ENCODE data around the gene CES5A.
"Not testable (repeated sequence)": the region's sequence is repeated elsewhere in the genome, so short reads cannot be mapped to it uniquely, and the experiment has no call there.

CES5A gene

GRCh38 chr16:55868137-55868536 lies 7.0 kb downstream of the CES5A start:
- no peak for TF ChIP-seq CTCF (IDR thresholded peaks at IDR 0.05; ENCODE audit: control insufficient read depth, insufficient read depth, low read depth, low read length, missing control alignments)
- DNase-seq (ENCODE audit: low read depth): no peak
- H3K4me3 ChIP-seq (ENCODE audit: control insufficient read depth, low read depth, low read length): no peak overlapping the region

DNA sequence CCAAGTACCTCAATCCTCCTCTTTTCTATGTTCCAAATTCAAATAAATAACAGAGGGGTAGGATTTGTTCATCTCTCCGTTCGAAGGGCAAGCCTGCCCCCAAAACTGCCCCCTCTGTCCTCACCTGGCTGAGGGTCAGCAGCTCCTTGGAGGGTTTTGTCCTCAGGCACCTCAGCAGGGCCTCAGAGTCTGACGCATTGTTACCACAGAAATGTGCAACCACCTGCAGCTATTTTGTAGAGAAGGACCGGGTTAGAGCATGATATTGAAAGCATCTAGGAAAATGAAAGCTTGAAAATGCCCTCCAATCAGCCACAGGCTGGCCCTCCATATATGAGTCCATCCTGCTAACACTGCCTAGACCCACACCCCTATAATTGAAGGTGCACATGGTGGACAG lies 13.9 kb downstream of the CES5A start:
- no peak for TF ChIP-seq CTCF (IDR thresholded peaks at IDR 0.05; ENCODE audit: control insufficient read depth, insufficient read depth, low read depth, low read length, missing control alignments)
- DNase-seq (ENCODE audit: low read depth): no peak
- no peak overlapping the region for H3K4me3 ChIP-seq (ENCODE audit: control insufficient read depth, low read depth, low read length)

DNA sequence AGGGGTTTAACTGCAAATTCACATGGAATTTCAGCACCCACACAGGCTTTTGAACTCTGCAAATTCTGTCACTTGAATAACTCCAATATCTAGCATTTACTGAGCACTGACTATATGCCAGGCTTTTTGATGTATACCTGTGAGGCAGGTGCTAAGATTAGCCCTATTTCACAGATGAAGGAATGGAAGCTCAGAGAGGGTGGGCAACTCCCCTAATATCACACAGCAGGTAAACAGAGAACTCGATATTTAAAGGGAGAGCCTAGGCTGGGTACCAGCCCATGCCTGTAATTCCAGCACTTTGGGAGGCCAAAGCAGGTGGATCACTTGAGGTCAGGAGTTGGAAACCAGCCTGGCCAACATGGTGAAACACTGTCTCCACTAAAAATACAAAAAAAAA lies 17.5 kb downstream of the CES5A start:
- not testable (repeated sequence) for H3K4me3 ChIP-seq (ENCODE audit: control insufficient read depth, low read depth, low read length); DNase-seq (ENCODE audit: low read depth)

DNA sequence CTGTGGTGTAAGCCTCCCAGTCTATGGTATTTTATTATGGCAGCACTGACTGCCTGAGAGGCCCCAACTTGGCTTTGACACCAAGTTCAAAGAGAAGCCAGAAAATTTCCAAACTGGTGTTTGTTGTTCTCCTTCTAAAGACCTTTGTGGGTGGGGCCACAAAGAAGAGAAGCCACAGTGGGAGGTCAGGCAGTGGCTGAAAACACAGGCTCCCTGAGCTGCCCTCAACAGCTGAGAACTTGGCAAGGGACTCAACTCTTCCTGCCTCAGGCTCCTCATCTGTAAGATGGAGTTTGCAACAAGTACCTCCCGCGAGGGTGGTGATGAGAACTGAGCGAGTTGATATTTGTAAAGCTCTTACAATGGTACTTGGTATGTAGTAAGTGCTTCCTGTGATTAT lies 18.2 kb downstream of the CES5A start:
- no peak for DNase-seq (ENCODE audit: low read depth)
- no peak overlapping the region for H3K4me3 ChIP-seq (ENCODE audit: control insufficient read depth, low read depth, low read length)
- no peak for TF ChIP-seq CTCF (IDR thresholded peaks at IDR 0.05; ENCODE audit: control insufficient read depth, insufficient read depth, low read depth, low read length, missing control alignments)

GRCh38 chr16:55853114-55853513 lies 22.1 kb downstream of the CES5A start:
- H3K4me3 ChIP-seq (ENCODE audit: control insufficient read depth, low read depth, low read length): no peak overlapping the region
- no peak for TF ChIP-seq CTCF (IDR thresholded peaks at IDR 0.05; ENCODE audit: control insufficient read depth, insufficient read depth, low read depth, low read length, missing control alignments)
- peak; percentile 3 for DNase-seq (ENCODE audit: low read depth)

DNA sequence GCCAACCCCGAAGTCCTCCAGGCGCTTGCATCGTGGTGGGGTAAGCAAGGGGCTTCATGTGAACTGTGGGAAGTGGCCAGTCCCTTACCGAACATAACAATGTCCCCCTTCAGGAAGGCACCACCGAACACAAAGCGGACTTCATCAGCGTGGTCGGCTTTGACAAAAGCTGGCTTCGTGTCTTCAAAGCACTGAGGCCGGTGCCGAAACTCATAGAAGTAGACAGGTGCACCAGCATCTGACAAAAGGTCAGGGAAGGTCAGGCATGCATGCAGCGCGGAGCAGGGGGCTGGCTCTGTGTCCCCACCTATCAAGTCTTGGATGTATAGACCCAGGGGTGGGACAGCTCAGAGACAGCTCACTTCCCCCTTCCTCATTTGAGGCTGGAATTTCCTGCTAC lies 25.6 kb downstream of the CES5A start:
- no peak for TF ChIP-seq CTCF (IDR thresholded peaks at IDR 0.05; ENCODE audit: control insufficient read depth, insufficient read depth, low read depth, low read length, missing control alignments)
- no peak overlapping the region for H3K4me3 ChIP-seq (ENCODE audit: control insufficient read depth, low read depth, low read length)
- DNase-seq (ENCODE audit: low read depth): no peak

DNA sequence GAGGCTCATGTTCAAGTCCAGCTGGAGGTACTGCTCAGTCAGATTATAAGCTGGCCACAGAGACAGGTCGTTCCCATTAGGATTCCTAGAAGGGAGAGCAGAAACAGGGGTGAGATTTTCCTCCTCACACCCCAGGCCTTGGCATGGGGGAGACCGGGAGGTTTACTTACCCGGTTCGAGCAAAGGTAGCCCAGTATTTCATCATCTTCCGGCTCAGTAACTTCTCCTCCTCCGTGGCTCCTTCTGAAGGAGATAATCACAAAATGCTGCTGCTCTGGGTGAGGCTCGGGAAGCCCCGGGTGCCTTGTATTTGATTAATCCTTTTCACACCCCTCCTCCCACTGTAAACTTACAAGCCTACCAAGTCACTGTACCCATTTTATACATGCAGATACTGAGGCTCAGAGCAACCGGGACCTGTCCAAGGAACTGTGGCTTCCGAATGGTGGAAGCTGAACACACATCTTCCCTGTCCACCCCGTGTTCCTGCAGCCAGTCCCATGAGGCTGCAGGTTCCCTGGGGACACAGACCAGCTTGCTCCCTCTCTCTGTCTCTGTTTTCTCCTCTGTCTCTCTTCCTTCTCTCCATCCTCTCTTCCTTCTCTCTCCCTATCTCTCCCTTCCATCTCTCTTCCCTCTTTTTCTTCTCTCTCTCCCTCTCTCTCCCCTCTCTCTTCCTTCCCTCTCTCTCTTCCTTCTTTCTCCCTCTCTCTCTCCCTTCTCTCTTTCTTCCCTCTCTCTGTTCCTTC lies 28.4 kb downstream of the CES5A start:
- no peak overlapping the region for H3K4me3 ChIP-seq (ENCODE audit: control insufficient read depth, low read depth, low read length)
- no peak for TF ChIP-seq CTCF (IDR thresholded peaks at IDR 0.05; ENCODE audit: control insufficient read depth, insufficient read depth, low read depth, low read length, missing control alignments)
- DNase-seq (ENCODE audit: low read depth): no peak

Data from AG09309 (cell line).